ENCODE measurements around the gene ADPGK. TPM values are rescaled to one million over a fixed set of nuclear protein-coding genes. Genes with fewer than 3 reads are reported as not detected.
A peak's percentile ranks its signal among the peaks of the same experiment; 100 is the strongest.

The ADPGK gene
- total RNA-seq, 2 experiments from 2014 or later, result 41.4 to 43.6 TPM

DNA sequence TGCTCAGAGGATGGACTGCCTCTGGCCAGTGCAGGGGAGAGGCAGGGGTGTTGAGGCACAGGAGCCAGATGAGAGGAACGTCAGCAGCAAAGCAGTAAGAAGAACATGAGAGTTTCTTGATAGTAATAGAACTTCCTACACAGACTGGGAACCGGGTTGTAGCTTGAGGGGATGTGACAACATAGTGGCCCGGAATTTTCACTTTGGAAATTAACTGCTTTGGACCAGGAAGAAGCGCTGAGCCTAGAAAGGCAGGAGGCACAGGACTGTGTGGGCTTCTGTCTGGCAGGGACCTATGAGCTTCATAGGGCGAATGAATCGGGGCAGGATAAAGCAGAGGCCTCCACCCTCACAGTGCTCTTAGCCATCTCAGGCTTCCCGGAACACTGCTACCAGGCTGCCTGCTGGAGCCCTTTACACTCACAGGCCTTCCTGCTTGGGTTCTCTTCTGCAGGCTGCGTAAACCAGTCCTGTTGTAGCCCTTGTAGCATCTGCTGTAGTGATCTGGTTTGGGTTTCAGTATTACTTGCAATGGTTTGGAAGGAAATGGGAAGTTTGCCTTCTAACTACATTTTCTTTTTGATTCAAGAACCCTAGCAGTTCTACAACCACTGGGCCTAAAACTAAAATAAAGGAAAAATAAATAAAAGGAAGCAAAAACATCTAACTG is 3.3 kb upstream of the ADPGK start:
- H3K27ac Mint-ChIP-seq, result no peak overlapping the region
- CTCF ChIA-PET, result interaction anchor here (1.0 to 1.4 kb wide), 3 partner anchors 47 to 454 kb away, joined by 3 to 4 read pairs (median 3); no protein-coding TSS in a partner anchor
- no peaks in the 10 kb centered on the region for H3K27me3 Mint-ChIP-seq (ENCODE audit: low read depth)
- H3K4me1 Mint-ChIP-seq (ENCODE audit: low read depth), result peaks cover 14% of the 10 kb centered on the region
- DNase-seq, result no peak
- no peak overlapping the region for H3K4me3 Mint-ChIP-seq
- H3K36me3 Mint-ChIP-seq (ENCODE audit: low read depth), result peaks cover 3% of the 10 kb centered on the region
- intact Hi-C loops (cut with micrococcal nuclease), result no loop called here
- H3K9me3 Mint-ChIP-seq, result no peaks in the 10 kb centered on the region

DNA sequence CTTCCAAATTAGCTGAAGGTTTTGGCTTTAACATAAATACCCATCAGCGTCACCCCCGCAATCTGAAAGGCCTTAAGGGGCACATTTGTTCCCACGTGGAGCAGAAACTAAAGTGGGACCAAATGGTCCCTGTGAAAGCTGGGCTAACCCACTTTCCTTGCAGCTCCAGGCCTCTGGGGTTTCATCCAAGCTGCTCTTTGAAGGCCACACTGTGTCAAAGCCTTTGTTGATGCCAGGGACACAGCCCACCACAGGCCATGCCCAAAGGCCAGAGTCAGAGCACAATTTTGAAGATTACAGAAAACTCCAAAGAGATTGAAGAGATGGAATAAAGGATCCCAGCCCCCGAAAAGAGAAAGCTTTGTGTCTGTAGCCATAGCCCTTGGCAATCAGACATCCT is 2.7 kb upstream of the ADPGK start:
- peaks cover 20% of the 10 kb centered on the region for H3K4me1 Mint-ChIP-seq (ENCODE audit: low read depth)
- peaks cover 5% of the 10 kb centered on the region for H3K36me3 Mint-ChIP-seq (ENCODE audit: low read depth)
- H3K27ac Mint-ChIP-seq, result no peak overlapping the region
- no peak for DNase-seq
- intact Hi-C loops (cut with micrococcal nuclease), result no loop called here
- no peaks in the 10 kb centered on the region for H3K9me3 Mint-ChIP-seq
- CTCF ChIA-PET, result interaction anchor here (0.6 to 1.0 kb wide), 3 partner anchors 46 to 174 kb away, joined by 3 to 5 read pairs (median 3); no protein-coding TSS in a partner anchor
- no peak overlapping the region for H3K4me3 Mint-ChIP-seq
- no peaks in the 10 kb centered on the region for H3K27me3 Mint-ChIP-seq (ENCODE audit: low read depth)

DNA sequence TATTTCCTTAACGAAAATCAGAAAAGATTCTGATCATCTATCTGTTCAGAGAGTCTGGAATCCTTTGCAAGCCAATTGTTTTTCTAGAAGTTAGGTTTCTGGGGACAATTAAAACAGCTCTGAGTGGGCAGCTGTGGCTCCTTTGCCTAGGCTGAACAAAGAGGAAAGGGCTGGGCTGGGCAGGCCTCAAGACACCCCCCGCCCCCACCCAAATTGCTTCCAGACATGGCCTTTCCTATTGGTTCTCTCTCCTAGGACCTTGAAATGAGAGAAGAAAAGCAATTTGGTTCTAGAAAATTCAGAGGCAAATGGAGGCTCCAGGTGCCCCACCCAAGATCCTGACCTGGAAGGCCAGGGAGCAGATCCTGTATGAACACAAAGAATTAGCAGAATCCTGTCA is 2.3 kb upstream of the ADPGK start:
- Mint-ChIP-seq H3K27ac (no peak overlapping the region), H3K36me3 (ENCODE audit: low read depth) (peaks cover 9% of the 10 kb centered on the region), H3K4me3 (no peak overlapping the region), H3K4me1 (ENCODE audit: low read depth) (peaks cover 24% of the 10 kb centered on the region), H3K9me3 (no peaks in the 10 kb centered on the region), H3K27me3 (ENCODE audit: low read depth) (no peaks in the 10 kb centered on the region)
- no peak for DNase-seq
- intact Hi-C loops (cut with micrococcal nuclease), result loop anchor here (2.0 kb wide), 1 partner anchor 487 kb away; no protein-coding TSS in a partner anchor
- CTCF ChIA-PET, result interaction anchor here (0.6 kb wide), 1 partner anchor 174 kb away, joined by 5 read pairs; no protein-coding TSS in a partner anchor

DNA sequence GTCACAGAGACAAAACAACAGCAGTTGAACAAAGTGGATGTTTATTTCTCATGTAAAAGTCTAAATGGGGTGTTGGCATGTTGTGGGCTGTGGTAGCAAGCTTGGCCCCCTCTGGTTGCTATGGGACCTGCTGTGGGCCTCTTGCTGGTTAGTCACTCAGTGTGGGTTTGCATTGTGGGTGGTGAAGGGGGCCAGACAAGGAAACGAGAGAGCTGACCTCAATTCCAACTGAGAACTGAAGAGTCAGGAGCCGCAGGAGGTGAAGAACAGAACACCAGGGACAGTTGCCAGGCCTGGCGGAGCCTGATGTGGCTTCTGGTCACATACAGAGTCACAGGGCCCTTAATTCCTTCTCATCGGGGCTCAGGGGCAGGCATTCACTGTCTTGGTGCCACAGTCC is 1.9 kb upstream of the ADPGK start:
- H3K4me1 Mint-ChIP-seq (ENCODE audit: low read depth), result peaks cover 28% of the 10 kb centered on the region

DNA sequence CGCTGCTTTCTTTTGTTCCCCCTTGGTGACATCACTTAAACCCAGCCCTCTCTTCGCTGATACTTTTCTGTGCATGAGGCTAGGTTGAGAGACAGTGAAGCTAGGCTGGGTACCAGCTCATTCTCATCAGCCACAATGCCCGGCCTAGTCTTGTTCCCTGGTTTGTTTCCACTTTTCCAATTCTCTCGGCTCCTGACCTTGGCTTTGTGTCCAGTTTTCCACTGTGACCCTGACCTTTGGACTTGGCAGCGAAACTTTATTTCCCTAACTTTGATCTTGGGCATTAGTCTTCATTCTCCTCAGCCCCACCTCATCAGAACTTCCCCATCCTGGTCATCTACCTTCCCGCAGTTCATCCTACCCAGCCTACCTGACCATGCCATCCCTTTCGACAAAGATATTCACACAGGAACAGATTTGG is 908 bp upstream of the ADPGK start:
- Mint-ChIP-seq H3K4me1 (ENCODE audit: low read depth) (peaks cover 38% of the 10 kb centered on the region), H3K36me3 (ENCODE audit: low read depth) (peaks cover 17% of the 10 kb centered on the region), H3K9me3 (no peaks in the 10 kb centered on the region), H3K27me3 (ENCODE audit: low read depth) (no peaks in the 10 kb centered on the region), H3K4me3 (peak overlapping the region; percentile 93), H3K27ac (peak overlapping the region; percentile 95)
- CTCF ChIA-PET, result interaction anchor here (1.0 to 1.4 kb wide), 2 partner anchors 45 to 255 kb away, joined by 3 to 4 read pairs; no protein-coding TSS in a partner anchor
- intact Hi-C loops (cut with micrococcal nuclease), result loop anchor here (1.0 to 5.0 kb wide), 6 partner anchors 297 to 868 kb away; partner anchors contain the start of gene HEXA
- no peak for DNase-seq

More for the DNA sequence above, 1.9 kb upstream of the ADPGK start:
- intact Hi-C loops (cut with micrococcal nuclease), result loop anchor here (2.0 kb wide), 1 partner anchor 487 kb away; no protein-coding TSS in a partner anchor
- Mint-ChIP-seq H3K4me3 (no peak overlapping the region), H3K27me3 (ENCODE audit: low read depth) (no peaks in the 10 kb centered on the region), H3K9me3 (no peaks in the 10 kb centered on the region), H3K36me3 (ENCODE audit: low read depth) (peaks cover 10% of the 10 kb centered on the region), H3K27ac (no peak overlapping the region)
- CTCF ChIA-PET, result interaction anchor here (1.0 to 1.4 kb wide), 2 partner anchors 46 to 254 kb away, joined by 3 to 4 read pairs; no protein-coding TSS in a partner anchor
- peak; percentile 22 for DNase-seq

DNA sequence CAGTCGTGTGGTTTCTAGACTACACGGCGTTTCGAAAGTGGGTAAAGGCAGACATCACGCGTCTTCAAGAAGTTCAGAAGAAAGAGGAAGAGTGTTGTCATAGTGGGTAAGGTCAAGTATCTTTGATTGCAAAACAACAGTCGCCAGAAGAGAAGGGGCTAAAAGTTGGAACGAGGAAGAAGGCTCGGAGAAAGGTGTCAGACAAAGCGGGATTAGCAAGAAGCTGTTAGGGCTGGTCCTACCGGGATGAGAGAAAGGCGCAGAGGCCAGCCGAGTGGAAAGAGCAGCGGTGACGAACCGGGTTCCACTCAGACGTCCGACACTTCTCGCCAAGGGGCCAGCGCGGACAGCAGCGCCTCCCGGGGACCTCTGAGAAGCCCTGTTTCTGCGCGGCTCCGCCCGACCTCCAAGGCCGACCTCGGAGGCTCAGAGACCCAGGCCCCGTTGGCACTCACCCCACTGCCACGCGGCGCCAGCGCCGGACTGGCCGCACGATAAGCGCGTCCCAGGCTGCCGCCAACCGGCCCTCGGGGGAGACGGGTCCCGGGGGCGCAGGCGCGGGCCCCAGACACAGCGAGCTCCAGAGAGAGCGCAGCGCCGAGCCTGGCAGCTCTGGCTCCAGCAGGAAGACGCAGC is 436 bp downstream of the ADPGK start:
- DNase-seq, result peak; percentile 56
- peak overlapping the region; percentile 93 for H3K4me3 Mint-ChIP-seq
- H3K27ac Mint-ChIP-seq, result peak overlapping the region; percentile 91
- CTCF ChIA-PET, result interaction anchor here (0.8 to 1.6 kb wide), 3 partner anchors 10 to 61 kb away, joined by 3 to 8 read pairs (median 3); no protein-coding TSS in a partner anchor
- intact Hi-C loops (cut with micrococcal nuclease), result loop anchor here (1.0 to 5.0 kb wide), 11 partner anchors 12 to 914 kb away; partner anchors contain the start of genes BBS4, HEXA and HIGD2B
- no peaks in the 10 kb centered on the region for H3K27me3 Mint-ChIP-seq (ENCODE audit: low read depth)
- no peaks in the 10 kb centered on the region for H3K9me3 Mint-ChIP-seq
- H3K4me1 Mint-ChIP-seq (ENCODE audit: low read depth), result peaks cover 47% of the 10 kb centered on the region
- H3K36me3 Mint-ChIP-seq (ENCODE audit: low read depth), result peaks cover 27% of the 10 kb centered on the region

DNA sequence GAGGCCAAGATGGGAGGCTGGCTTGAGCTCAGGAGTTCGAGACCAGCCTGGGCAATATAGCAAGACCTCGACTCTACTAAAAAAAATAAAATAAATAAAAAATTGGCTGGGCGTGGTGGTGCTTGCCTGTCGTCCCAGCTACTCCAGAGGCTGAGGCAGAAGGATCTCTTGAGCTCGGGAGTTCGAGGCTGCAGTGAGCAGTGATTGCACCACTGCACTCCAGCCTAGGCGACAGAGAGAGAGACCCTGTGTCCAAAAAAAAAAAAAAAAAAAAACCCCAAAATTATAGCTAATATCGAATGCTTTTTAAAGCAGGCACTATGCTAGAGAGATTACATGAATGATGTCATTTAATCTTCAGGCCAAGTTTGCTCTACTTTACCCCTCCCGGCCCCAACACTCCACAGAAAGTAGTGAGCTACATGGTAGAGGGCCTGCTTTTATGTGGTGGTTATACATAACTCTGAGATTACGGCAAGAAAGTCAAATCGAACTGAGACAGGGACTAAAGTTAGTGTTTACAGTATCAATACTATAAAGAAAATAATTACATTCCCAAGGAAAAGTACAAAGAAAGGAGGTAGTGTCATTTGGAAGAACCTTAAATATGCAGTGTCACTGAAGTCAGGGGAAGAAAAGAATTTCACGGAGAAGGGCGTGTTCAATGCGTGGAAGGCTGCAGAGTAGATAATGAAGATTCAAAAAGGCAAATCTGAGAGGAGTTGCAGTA is 1.1 kb downstream of the ADPGK start:
- Mint-ChIP-seq H3K9me3 (no peaks in the 10 kb centered on the region), H3K4me3 (peak overlapping the region; percentile 93), H3K4me1 (ENCODE audit: low read depth) (peaks cover 51% of the 10 kb centered on the region), H3K36me3 (ENCODE audit: low read depth) (peaks cover 32% of the 10 kb centered on the region), H3K27me3 (ENCODE audit: low read depth) (no peaks in the 10 kb centered on the region), H3K27ac (peak overlapping the region; percentile 91)
- CTCF ChIA-PET, result interaction anchor here (0.6 to 1.6 kb wide), 3 partner anchors 12 to 784 kb away, joined by 3 to 8 read pairs (median 3); no protein-coding TSS in a partner anchor
- DNase-seq, result peak; percentile 18
- intact Hi-C loops (cut with micrococcal nuclease), result loop anchor here (1.0 to 5.0 kb wide), 11 partner anchors 11 to 914 kb away; partner anchors contain the start of genes BBS4, HEXA and HIGD2B

DNA sequence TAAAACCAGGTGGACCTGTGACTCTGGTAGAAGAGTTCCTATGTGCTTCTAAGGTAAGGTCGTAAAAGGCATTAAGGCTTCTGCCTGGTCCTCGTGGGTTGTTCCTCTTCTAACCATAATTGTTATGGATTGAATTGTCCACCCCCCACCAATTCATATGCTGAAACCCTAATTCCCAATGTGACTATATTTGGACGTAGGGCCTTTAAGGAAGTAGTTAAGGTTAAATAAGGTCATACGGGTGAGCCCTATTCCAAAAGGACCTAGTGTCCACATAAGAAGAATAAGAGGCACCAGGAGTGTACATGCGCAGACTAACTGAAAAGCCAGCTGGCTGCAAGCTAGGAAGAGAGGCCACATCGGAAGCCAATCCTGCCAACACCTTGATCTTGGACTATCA is 1.9 kb downstream of the ADPGK start:
- H3K27ac Mint-ChIP-seq, result no peak overlapping the region
- intact Hi-C loops (cut with micrococcal nuclease), result loop anchor here (2.0 to 5.0 kb wide), 5 partner anchors 404 to 915 kb away; partner anchors contain the start of gene HEXA
- H3K9me3 Mint-ChIP-seq, result no peaks in the 10 kb centered on the region
- peaks cover 53% of the 10 kb centered on the region for H3K4me1 Mint-ChIP-seq (ENCODE audit: low read depth)
- no peak for DNase-seq
- CTCF ChIA-PET, result interaction anchor here (0.6 to 1.6 kb wide), 2 partner anchors 60 to 785 kb away, joined by 3 to 8 read pairs; no protein-coding TSS in a partner anchor
- H3K36me3 Mint-ChIP-seq (ENCODE audit: low read depth), result peaks cover 33% of the 10 kb centered on the region
- peak overlapping the region; percentile 48 for H3K4me3 Mint-ChIP-seq
- H3K27me3 Mint-ChIP-seq (ENCODE audit: low read depth), result no peaks in the 10 kb centered on the region

DNA sequence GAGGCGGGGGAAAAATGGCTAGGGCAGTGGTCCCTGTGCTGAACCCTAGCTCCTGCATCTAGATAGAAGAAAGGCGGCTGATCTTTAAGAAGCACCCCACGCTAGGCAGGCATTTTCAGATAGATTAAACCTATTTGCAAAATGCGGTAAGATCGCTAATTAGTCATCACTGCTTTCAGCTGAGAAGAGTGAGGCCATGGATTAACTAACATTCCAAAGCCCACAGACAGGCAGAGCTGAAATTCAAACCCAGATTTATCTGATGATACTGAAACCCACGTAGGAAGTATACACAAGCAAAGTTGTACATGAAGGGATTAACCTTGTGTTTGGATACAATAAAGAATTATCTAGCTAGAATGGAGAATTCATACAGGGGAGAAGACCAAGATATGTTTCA is 4.8 kb downstream of the ADPGK start:
- H3K36me3 Mint-ChIP-seq (ENCODE audit: low read depth), result peaks cover 42% of the 10 kb centered on the region
- no peak overlapping the region for H3K4me3 Mint-ChIP-seq
- peaks cover 59% of the 10 kb centered on the region for H3K4me1 Mint-ChIP-seq (ENCODE audit: low read depth)
- H3K27ac Mint-ChIP-seq, result no peak overlapping the region
- intact Hi-C loops (cut with micrococcal nuclease), result no loop called here
- H3K27me3 Mint-ChIP-seq (ENCODE audit: low read depth), result no peaks in the 10 kb centered on the region
- CTCF ChIA-PET, result interaction anchor here (0.7 to 1.4 kb wide), 5 partner anchors 15 to 159 kb away, joined by 3 to 5 read pairs (median 4); no protein-coding TSS in a partner anchor
- H3K9me3 Mint-ChIP-seq, result no peaks in the 10 kb centered on the region
- DNase-seq, result no peak

DNA sequence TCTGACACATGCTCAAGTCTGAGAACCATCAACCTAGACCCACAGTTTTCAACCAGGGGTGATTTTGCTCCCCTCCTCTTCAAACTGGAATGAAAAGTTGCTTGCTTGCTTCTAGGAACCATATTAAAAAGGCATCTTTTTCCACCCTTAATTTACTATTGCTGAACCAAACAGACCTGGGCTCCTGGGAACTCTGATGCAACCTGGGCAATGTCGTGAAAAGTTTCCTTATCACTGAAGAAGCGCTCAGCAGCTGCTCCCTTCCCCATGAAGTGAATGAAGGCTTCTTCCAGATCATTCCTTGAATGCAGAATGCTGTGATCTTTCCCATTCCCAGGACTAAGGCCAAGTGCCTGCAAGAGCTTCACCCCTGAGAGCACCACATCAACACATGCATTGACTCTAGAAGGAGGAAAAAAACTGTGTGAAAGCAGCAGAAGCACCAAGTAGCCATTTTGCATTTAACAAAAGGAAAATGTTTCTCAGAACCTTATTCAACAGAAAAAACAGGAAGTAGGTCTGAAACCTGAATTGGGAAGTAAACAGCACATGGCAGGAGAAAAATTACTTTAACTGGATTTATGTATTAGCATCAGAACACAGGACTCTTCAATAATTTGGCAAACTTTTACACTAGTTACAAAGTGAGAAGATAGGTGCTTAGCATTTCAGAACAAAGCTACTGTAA is 8.7 kb downstream of the ADPGK start:
- no peaks in the 10 kb centered on the region for H3K9me3 Mint-ChIP-seq
- H3K4me1 Mint-ChIP-seq (ENCODE audit: low read depth), result peaks cover 50% of the 10 kb centered on the region
- H3K36me3 Mint-ChIP-seq (ENCODE audit: low read depth), result peaks cover 52% of the 10 kb centered on the region
- no peak overlapping the region for H3K27ac Mint-ChIP-seq
- H3K4me3 Mint-ChIP-seq, result no peak overlapping the region
- DNase-seq, result no peak
- intact Hi-C loops (cut with micrococcal nuclease), result no loop called here
- no peaks in the 10 kb centered on the region for H3K27me3 Mint-ChIP-seq (ENCODE audit: low read depth)
- CTCF ChIA-PET, result no interaction called here

DNA sequence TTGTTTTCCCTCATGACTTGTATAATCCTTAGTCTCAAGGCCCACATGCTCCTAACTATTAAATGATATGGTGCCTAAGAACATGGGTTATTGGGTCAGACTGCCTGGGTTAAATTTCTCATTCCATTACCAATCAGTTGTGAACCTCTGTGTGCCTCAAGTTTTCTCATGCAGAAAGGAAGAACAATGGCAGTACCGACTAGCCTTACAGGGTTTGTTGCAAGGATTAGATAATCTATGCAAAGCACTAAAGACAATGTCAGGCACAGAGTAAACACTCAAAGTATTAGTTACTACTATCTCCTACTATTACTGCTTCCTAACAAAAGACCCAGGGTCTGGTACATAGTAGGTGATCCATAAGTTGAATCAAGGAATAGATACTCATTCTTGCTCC is 12.2 kb downstream of the ADPGK start:
- H3K4me3 Mint-ChIP-seq, result no peak overlapping the region
- CTCF ChIA-PET, result no interaction called here
- peaks cover 28% of the 10 kb centered on the region for H3K4me1 Mint-ChIP-seq (ENCODE audit: low read depth)
- H3K36me3 Mint-ChIP-seq (ENCODE audit: low read depth), result peaks cover 65% of the 10 kb centered on the region
- H3K27me3 Mint-ChIP-seq (ENCODE audit: low read depth), result no peaks in the 10 kb centered on the region
- H3K27ac Mint-ChIP-seq, result no peak overlapping the region
- H3K9me3 Mint-ChIP-seq, result peaks cover 8% of the 10 kb centered on the region
- intact Hi-C loops (cut with micrococcal nuclease), result loop anchor here (1.0 to 2.0 kb wide), 2 partner anchors 12 to 49 kb away; partner anchors contain the start of gene ADPGK
- no peak for DNase-seq
